MM.1S (cell line): ENCODE measurements around the gene MACROD1.

Source experiments
- DNase-seq: peaks from one replicate; pipeline ENCODE4 v3.0.0-alpha.2; 2015
- H2AFZ ChIP-seq: fragments of 300-600 bp; sonication (generic); 2 replicates; pipeline ENCODE4 v1.6.0; 2016; ENCODE audit warnings: antibody characterized with exemption, low read length
- H3F3A ChIP-seq: fragments of 300-600 bp; sonication (generic); 2 replicates; pipeline ENCODE4 v1.6.1; 2016; ENCODE audit warnings: mild to moderate bottlenecking, antibody characterized with exemption, low read length, moderate library complexity, mixed read lengths; ENCODE audit not compliant: insufficient read depth
- H3K27ac ChIP-seq: fragments of 300-600 bp; sonication (generic); 2 replicates; pipeline ENCODE4 v1.5.1; 2016; ENCODE audit warnings: mild to moderate bottlenecking, low read length
- H3K27me3 ChIP-seq: fragments of 300-600 bp; sonication (generic); replicated peaks from 2 replicates; pipeline ENCODE4 v1.6.0; 2016; ENCODE audit warnings: low read length; ENCODE audit not compliant: insufficient read depth
- H3K36me3 ChIP-seq: fragments of 300-600 bp; sonication (generic); replicated peaks from 2 replicates; pipeline ENCODE4 v1.6.1; 2016; ENCODE audit warnings: mild to moderate bottlenecking, low read length, mixed read lengths; ENCODE audit not compliant: insufficient read depth
- H3K4me1 ChIP-seq: fragments of 300-600 bp; sonication (generic); 2 replicates; pipeline ENCODE4 v1.6.1; 2016; ENCODE audit warnings: low read length, mixed read lengths
- H3K4me2 ChIP-seq: fragments of 300-600 bp; sonication (generic); 2 replicates; pipeline ENCODE4 v1.6.0; 2016; ENCODE audit warnings: low read depth, low read length
- H3K4me3 ChIP-seq: fragments of 300-600 bp; sonication (generic); 2 replicates; pipeline ENCODE4 v1.5.1; 2016; ENCODE audit warnings: low read length, mixed read lengths
- H3K79me2 ChIP-seq: fragments of 300-600 bp; sonication (generic); 2 replicates; pipeline ENCODE4 v1.6.1; 2016; ENCODE audit warnings: mixed run types, low read length, mixed read lengths
- H3K9ac ChIP-seq: fragments of 300-600 bp; sonication (generic); 2 replicates; pipeline ENCODE4 v1.6.1; 2016; ENCODE audit warnings: low read length, mixed read lengths
- H3K9me2 ChIP-seq: fragments of 300-600 bp; sonication (generic); replicated peaks from 2 replicates; pipeline ENCODE4 v1.6.1; 2016; ENCODE audit warnings: mild to moderate bottlenecking, low read length, mixed read lengths; ENCODE audit not compliant: insufficient read depth
- H3K9me3 ChIP-seq: fragments of 300-600 bp; sonication (generic); replicated peaks from 2 replicates; pipeline ENCODE4 v1.6.1; 2016; ENCODE audit warnings: mild to moderate bottlenecking, low read length, mixed read lengths; ENCODE audit not compliant: insufficient read depth
- H4K20me1 ChIP-seq: fragments of 300-600 bp; sonication (generic); 2 replicates; pipeline ENCODE4 v1.6.1; 2016; ENCODE audit warnings: mild to moderate bottlenecking, low read length, moderate library complexity, mixed read lengths; ENCODE audit not compliant: insufficient read depth
- CTCF ChIP-seq: fragments of 300-600 bp; sonication (generic); IDR thresholded peaks from 2 replicates; pipeline ENCODE4 v1.5.1; 2016; ENCODE audit warnings: antibody characterized with exemption, low read length, mixed read lengths
- EZH2 ChIP-seq: fragments of 300-600 bp; sonication (generic); optimal IDR thresholded peaks from 2 replicates; pipeline ENCODE3; 2017; ENCODE audit warnings: low read depth, mild to moderate bottlenecking, antibody characterized with exemption, low read length, mixed read lengths
- EZH2phosphoT487 ChIP-seq: fragments of 300-600 bp; sonication (generic); IDR thresholded peaks from 2 replicates; pipeline ENCODE4 v1.6.1; 2018; ENCODE audit warnings: antibody characterized with exemption, low read length

MACROD1 gene

GRCh38 chr11:64141081-64141783 lies 24.7 kb downstream of the MACROD1 start:
- Histone ChIP-seq H3K79me2 (no peaks in the 10 kb centered on the region), H3K4me2 (no peak overlapping the region)

DNA sequence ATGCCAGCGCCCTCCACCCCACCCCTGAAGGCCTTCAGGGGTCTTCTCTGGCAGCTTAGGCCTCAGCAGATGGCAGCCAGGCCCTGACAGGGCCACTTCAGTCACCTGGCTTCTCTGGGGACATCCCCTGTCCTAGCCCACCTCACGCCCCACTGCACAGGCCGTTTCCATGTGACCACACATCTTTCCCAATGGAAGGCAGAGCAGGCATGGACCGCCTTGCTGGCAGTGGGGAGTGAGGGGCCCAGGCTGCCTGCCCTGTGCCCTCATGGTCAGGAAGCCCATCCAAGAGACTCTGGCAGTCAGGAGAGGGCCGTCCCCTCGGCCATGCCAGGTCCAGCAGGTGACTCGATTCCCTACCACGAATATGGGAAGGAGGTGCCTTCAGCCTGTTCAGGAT lies 25.8 kb downstream of the MACROD1 start:
- Histone ChIP-seq H3K4me3 (no peak overlapping the region), H3K9ac (no peak overlapping the region), H2AFZ (no peak overlapping the region), H3K36me3 (no peaks in the 10 kb centered on the region), H3K79me2 (no peaks in the 10 kb centered on the region), H3K9me3 (no peaks in the 10 kb centered on the region), H4K20me1 (no peaks in the 10 kb centered on the region), H3K27me3 (no peaks in the 10 kb centered on the region), H3K4me2 (no peak overlapping the region), H3F3A (no peaks in the 10 kb centered on the region), H3K9me2 (no peaks in the 10 kb centered on the region), H3K27ac (no peak overlapping the region), H3K4me1 (no peaks in the 10 kb centered on the region)
- DNase-seq: no peak
- TF ChIP-seq EZH2: no peak
- TF ChIP-seq CTCF: no peak
- no peak for TF ChIP-seq EZH2phosphoT487

More at GRCh38 chr11:64141081-64141783, 24.7 kb downstream of the MACROD1 start:
- H3K9me3 ChIP-seq: no peaks in the 10 kb centered on the region
- no peaks in the 10 kb centered on the region for H3F3A ChIP-seq
- no peak for DNase-seq
- H3K36me3 ChIP-seq: no peaks in the 10 kb centered on the region
- no peaks in the 10 kb centered on the region for H3K4me1 ChIP-seq
- H4K20me1 ChIP-seq: no peaks in the 10 kb centered on the region
- H3K9me2 ChIP-seq: no peaks in the 10 kb centered on the region
- no peak overlapping the region for H3K9ac ChIP-seq
- H3K27me3 ChIP-seq: no peaks in the 10 kb centered on the region
- no peak overlapping the region for H3K4me3 ChIP-seq
- no peak overlapping the region for H3K27ac ChIP-seq
- H2AFZ ChIP-seq: no peak overlapping the region
- TF ChIP-seq CTCF (no peak), EZH2 (no peak), EZH2phosphoT487 (no peak)

DNA sequence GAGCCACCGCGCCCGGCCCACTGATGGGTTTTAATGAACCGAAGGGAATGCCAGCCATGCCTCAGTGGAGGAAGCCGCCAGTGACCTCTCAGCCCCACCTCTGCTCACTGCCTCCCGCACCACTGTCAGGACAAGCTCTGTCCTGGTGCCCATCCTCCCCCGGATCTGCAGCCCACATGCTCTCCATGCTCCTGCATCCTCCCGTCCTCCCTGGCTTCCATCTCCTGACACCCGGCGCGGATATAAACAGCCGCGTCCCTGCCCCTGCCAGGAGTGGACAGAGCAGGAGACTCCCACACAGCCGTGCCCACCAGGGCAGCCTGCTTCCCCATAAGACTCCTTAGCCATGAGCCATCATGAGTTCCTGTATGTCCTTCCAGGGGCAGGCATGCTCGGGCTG lies 26.9 kb downstream of the MACROD1 start:
- Histone ChIP-seq H3K27ac (no peak overlapping the region), H3K9ac (no peak overlapping the region), H3K4me1 (no peaks in the 10 kb centered on the region), H3F3A (no peaks in the 10 kb centered on the region), H3K79me2 (no peaks in the 10 kb centered on the region), H3K36me3 (no peaks in the 10 kb centered on the region), H3K9me2 (no peaks in the 10 kb centered on the region), H3K4me3 (no peak overlapping the region), H3K27me3 (no peaks in the 10 kb centered on the region), H2AFZ (no peak overlapping the region), H3K4me2 (no peak overlapping the region), H3K9me3 (no peaks in the 10 kb centered on the region), H4K20me1 (no peaks in the 10 kb centered on the region)
- DNase-seq: no peak
- TF ChIP-seq CTCF (no peak), EZH2phosphoT487 (no peak), EZH2 (no peak)
